Measurements from ENCODE around the gene CTNNA3. TPM values are rescaled to one million over a fixed set of nuclear protein-coding genes. Genes with fewer than 3 reads are reported as not detected.
A peak's percentile ranks its signal among the peaks of the same experiment; 100 is the strongest.

The CTNNA3 gene
- total RNA-seq, 1 donor from 2014 or later = 159 TPM

DNA sequence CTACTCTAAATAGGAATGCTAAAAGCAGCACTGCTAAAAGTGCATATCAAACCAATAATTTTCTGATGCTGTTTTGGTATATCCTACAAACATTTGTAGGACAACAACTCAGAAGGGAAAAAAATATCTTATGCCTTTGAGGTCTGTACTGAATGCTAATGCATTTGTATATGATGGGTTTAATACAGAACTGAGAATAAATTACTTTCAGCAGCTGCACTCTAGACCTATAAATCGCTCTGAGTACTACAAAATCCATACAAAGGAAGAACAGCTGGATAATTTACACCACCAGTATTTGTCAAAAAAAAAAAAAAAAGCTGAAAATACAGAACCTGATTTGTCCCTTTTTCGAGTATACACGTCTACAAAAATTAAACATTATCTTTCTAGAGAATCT, 426.2 kb downstream of the CTNNA3 start:
- intact Hi-C loops (cut with micrococcal nuclease) = no loop called here
- Histone ChIP-seq H3K36me3 (no peaks in the 10 kb centered on the region), H3K4me3 (no peak overlapping the region), H3K27me3 (ENCODE audit: low read depth) (no peaks in the 10 kb centered on the region), H3K4me1 (no peaks in the 10 kb centered on the region), H3K27ac (replicated peaks) (no peak overlapping the region), H3K9me3 (replicated peaks) (no peaks in the 10 kb centered on the region)
- no peak for TF ChIP-seq CTCF (IDR thresholded peaks at IDR 0.05; ENCODE audit: borderline replicate concordance)
- no peak for DNase-seq

GRCh38 chr10:67268146-67268545, 427.8 kb downstream of the CTNNA3 start:
- H3K27me3 ChIP-seq (ENCODE audit: low read depth) = no peaks in the 10 kb centered on the region
- H3K27ac ChIP-seq (replicated peaks) = no peak overlapping the region
- DNase-seq = no peak
- H3K4me3 ChIP-seq = no peak overlapping the region
- intact Hi-C loops (cut with micrococcal nuclease) = no loop called here
- H3K9me3 ChIP-seq (replicated peaks) = no peaks in the 10 kb centered on the region
- H3K4me1 ChIP-seq = no peaks in the 10 kb centered on the region
- H3K36me3 ChIP-seq = no peaks in the 10 kb centered on the region
- no peak for TF ChIP-seq CTCF (IDR thresholded peaks at IDR 0.05; ENCODE audit: borderline replicate concordance)

- Histone ChIP-seq H3K9me3 (replicated peaks) (no peaks in the 10 kb centered on the region), H3K27me3 (ENCODE audit: low read depth) (no peaks in the 10 kb centered on the region), H3K27ac (replicated peaks) (no peak overlapping the region), H3K4me3 (peak overlapping the region; percentile 6), H3K4me1 (no peaks in the 10 kb centered on the region), H3K36me3 (no peaks in the 10 kb centered on the region)
- intact Hi-C loops (cut with micrococcal nuclease) = no loop called here
- no peak for TF ChIP-seq CTCF (IDR thresholded peaks at IDR 0.05; ENCODE audit: borderline replicate concordance)
- no peak for DNase-seq
These were observed 433.3 kb downstream of the CTNNA3 start for GRCh38 chr10:67262675-67263074.

GRCh38 chr10:67261300-67261797, 434.6 kb downstream of the CTNNA3 start:
- TF ChIP-seq CTCF (IDR thresholded peaks at IDR 0.05; ENCODE audit: borderline replicate concordance) = no peak
- Histone ChIP-seq H3K4me1 (peaks cover 10% of the 10 kb centered on the region), H3K27me3 (ENCODE audit: low read depth) (no peaks in the 10 kb centered on the region), H3K36me3 (no peaks in the 10 kb centered on the region), H3K27ac (replicated peaks) (no peak overlapping the region), H3K9me3 (replicated peaks) (no peaks in the 10 kb centered on the region), H3K4me3 (no peak overlapping the region)
- intact Hi-C loops (cut with micrococcal nuclease) = no loop called here
- DNase-seq = no peak

DNA sequence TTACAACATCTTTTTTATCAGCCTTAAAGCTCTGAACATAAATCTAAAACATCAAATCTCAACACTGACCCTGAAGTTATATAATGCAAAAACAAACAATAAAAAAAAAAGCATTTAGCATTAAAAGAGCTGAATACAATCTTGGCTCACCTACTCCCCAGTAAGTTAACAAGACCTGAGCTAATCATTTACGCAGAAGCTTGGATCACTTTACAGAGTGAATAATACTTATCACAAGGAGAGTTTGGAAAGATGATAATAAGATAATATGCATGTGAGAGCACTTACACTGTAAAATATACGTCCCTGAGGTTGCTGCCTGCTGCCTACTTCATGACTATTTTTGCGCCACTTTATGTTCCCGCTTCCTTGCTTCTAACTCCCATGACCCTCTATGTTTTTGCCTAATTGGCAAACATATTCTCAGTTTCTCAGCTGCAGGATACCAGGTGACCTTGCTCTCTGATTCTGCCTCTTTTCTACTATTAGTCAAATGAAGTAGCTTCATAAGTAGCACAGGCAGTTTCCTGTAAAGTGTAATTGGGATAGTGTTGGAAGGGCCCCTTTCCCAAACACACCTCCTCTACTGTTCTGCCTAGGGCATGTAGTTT, 436.6 kb downstream of the CTNNA3 start:
- no peak for DNase-seq
- no peaks in the 10 kb centered on the region for H3K27me3 ChIP-seq (ENCODE audit: low read depth)
- H3K4me1 ChIP-seq = peaks cover 10% of the 10 kb centered on the region
- no peak for TF ChIP-seq CTCF (IDR thresholded peaks at IDR 0.05; ENCODE audit: borderline replicate concordance)
- H3K36me3 ChIP-seq = no peaks in the 10 kb centered on the region
- no peaks in the 10 kb centered on the region for H3K9me3 ChIP-seq (replicated peaks)
- intact Hi-C loops (cut with micrococcal nuclease) = no loop called here
- no peak overlapping the region for H3K4me3 ChIP-seq
- no peak overlapping the region for H3K27ac ChIP-seq (replicated peaks)
